D721Med (cell line): ENCODE results near the gene MBP.

Source experiments
- DNase-seq: peaks from one replicate; pipeline ENCODE4 v3.0.0; 2011; ENCODE audit warnings: low spot score; ENCODE audit not compliant: insufficient read length
- FAIRE-seq: peaks from 2 replicates; lab custom pipeline; 2011; peaks lifted over from hg19 to GRCh38; lab: Jason Lieb, UNC
- CTCF ChIP-seq: IDR thresholded peaks from 2 replicates; pipeline ENCODE4 v1.5.1; 2012; ENCODE audit warnings: mild to moderate bottlenecking, control low read depth; ENCODE audit not compliant: insufficient read depth; ENCODE audit errors: missing control alignments

The MBP gene

GRCh38 chr18:77134611-77135010 lies 2.0 kb upstream of the MBP start:
- no peak for DNase-seq
- FAIRE-seq, result peak; percentile 61
- TF ChIP-seq CTCF, result no peak

- TF ChIP-seq CTCF, result no peak
- FAIRE-seq (no peak), DNase-seq (no peak)
Measured at GRCh38 chr18:77133835-77134496, 1.4 kb upstream of the MBP start.

GRCh38 chr18:77133051-77133834 lies 660 bp upstream of the MBP start:
- FAIRE-seq (no peak), DNase-seq (no peak)
- no peak for TF ChIP-seq CTCF

GRCh38 chr18:77131652-77132368 lies 773 bp downstream of the MBP start:
- TF ChIP-seq CTCF, result no peak
- no peak for FAIRE-seq
- no peak for DNase-seq

- no peak for FAIRE-seq
- no peak for TF ChIP-seq CTCF
Measured at GRCh38 chr18:77131100-77131651, 1.4 kb downstream of the MBP start.

GRCh38 chr18:77130229-77131099 lies 2.1 kb downstream of the MBP start:
- no peak for DNase-seq
- TF ChIP-seq CTCF, result no peak
- peak; percentile 72 for FAIRE-seq

More at GRCh38 chr18:77131100-77131651, 1.4 kb downstream of the MBP start:
- DNase-seq, result no peak
